HepG2 (cell line): Measurements from ENCODE around the gene APRT. TPM values are rescaled to one million over a fixed set of nuclear protein-coding genes. Genes with fewer than 3 reads are reported as not detected.

Experiments used
- BORCS8-MEF2B ChIP-seq: sonication (generic); formaldehyde crosslinking; IDR thresholded peaks from 2 replicates; pipeline ENCODE4 v1.8.0; 2022; ENCODE audit warnings: mild to moderate bottlenecking, missing genetic modification reagents
- ERF ChIP-seq: IDR thresholded peaks from 2 replicates; pipeline ENCODE4 v1.6.1; 2018; ENCODE audit warnings: missing biosample characterization, missing genetic modification reagents
- GZF1 ChIP-seq: sonication (generic); formaldehyde crosslinking; IDR thresholded peaks from 2 replicates; pipeline ENCODE4 v1.5.1; 2020; ENCODE audit warnings: mild to moderate bottlenecking, missing genetic modification reagents
- HES4 ChIP-seq: sonication (generic); formaldehyde crosslinking; IDR thresholded peaks from 2 replicates; pipeline ENCODE4 v1.9.0; 2021; ENCODE audit warnings: mild to moderate bottlenecking, missing genetic modification reagents, borderline replicate concordance
- HNRNPH1 ChIP-seq: fragments of 200-400 bp; formaldehyde crosslinking; optimal IDR thresholded peaks from 2 replicates; pipeline ENCODE3; 2017; ENCODE audit warnings: mild to moderate bottlenecking, low read depth, low read length
- HNRNPL ChIP-seq: fragments of 200-400 bp; formaldehyde crosslinking; IDR thresholded peaks from 2 replicates; pipeline ENCODE4 v1.6.1; 2017; ENCODE audit warnings: mild to moderate bottlenecking, low read depth, low read length
- PHF20 ChIP-seq: sonication (generic); formaldehyde crosslinking; IDR thresholded peaks from 2 replicates; pipeline ENCODE4 v1.5.0; 2020; ENCODE audit warnings: mild to moderate bottlenecking, missing genetic modification reagents
- RAD21 ChIP-seq: fragments of 450-650 bp; formaldehyde crosslinking; IDR thresholded peaks from 2 replicates; pipeline ENCODE4 v1.5.0; 2020; ENCODE audit warnings: mild to moderate bottlenecking
- RNF2 ChIP-seq: fragments of 450-650 bp; conservative IDR thresholded peaks from 2 replicates; pipeline ENCODE4 v1.6.1; 2016; ENCODE audit warnings: low read depth
- RORA ChIP-seq: sonication (generic); formaldehyde crosslinking; IDR thresholded peaks from 2 replicates; pipeline ENCODE4 v1.5.0; 2020; ENCODE audit warnings: mild to moderate bottlenecking, missing genetic modification reagents, moderate library complexity
- THAP11 ChIP-seq: IDR thresholded peaks from 2 replicates; pipeline ENCODE4 v1.6.1; 2016; ENCODE audit warnings: missing biosample characterization, missing genetic modification reagents
- ZFX ChIP-seq: sonication (generic); formaldehyde crosslinking; IDR thresholded peaks from 2 replicates; pipeline ENCODE4 v1.4.0; 2020; ENCODE audit warnings: mild to moderate bottlenecking, low read depth, missing genetic modification reagents, moderate library complexity
- ZGPAT ChIP-seq: IDR thresholded peaks from 2 replicates; pipeline ENCODE4 v1.6.1; 2016; ENCODE audit warnings: mild to moderate bottlenecking
- ZNF263 ChIP-seq: sonication (generic); formaldehyde crosslinking; IDR thresholded peaks from 2 replicates; pipeline ENCODE4 v1.4.0; 2020; ENCODE audit warnings: missing genetic modification reagents
- ZNF446 ChIP-seq: sonication (generic); formaldehyde crosslinking; IDR thresholded peaks from 2 replicates; pipeline ENCODE4 v1.5.0; 2020; ENCODE audit warnings: mild to moderate bottlenecking, missing genetic modification reagents
- ZNF503 ChIP-seq: sonication (generic); formaldehyde crosslinking; IDR thresholded peaks from 2 replicates; pipeline ENCODE4 v1.4.0; 2020; ENCODE audit warnings: missing genetic modification reagents
- ZNF570 ChIP-seq: sonication (generic); formaldehyde crosslinking; IDR thresholded peaks from 2 replicates; pipeline ENCODE4 v1.4.0; 2020; ENCODE audit warnings: mild to moderate bottlenecking, missing genetic modification reagents, borderline replicate concordance
- ZNF607 ChIP-seq: sonication (generic); formaldehyde crosslinking; IDR thresholded peaks from 2 replicates; pipeline ENCODE4 v1.5.1; 2020; ENCODE audit warnings: missing genetic modification reagents, mild to moderate bottlenecking, borderline replicate concordance
- ZNF777 ChIP-seq: sonication (generic); formaldehyde crosslinking; IDR thresholded peaks from 2 replicates; pipeline ENCODE4 v1.4.0; 2020; ENCODE audit warnings: missing genetic modification reagents
- ZSCAN12 ChIP-seq: sonication (generic); formaldehyde crosslinking; IDR thresholded peaks from 2 replicates; pipeline ENCODE4 v1.9.0; 2021; ENCODE audit warnings: mild to moderate bottlenecking, missing genetic modification reagents
- polyA plus RNA-seq, 8 experiments: library from polyadenylated mRNA; depleted of rRNA in 3 of 8; stranded (reverse) in 7 of 8; unstranded in 1 of 8; fragments of >200 nt; fragmentation: Illumina TruSeq in 4 of 8; extraction: Trizol in 4 of 8; gene quantifications; 2 replicates each; pipeline versions ENCODE4 v1.2.1 to v1.2.3, GENCODE V29; 2011 to 2016; ENCODE audit warnings: low read depth in 4 of 8, missing spikeins in 1 of 8, mixed read lengths in 1 of 8; ENCODE audit not compliant: insufficient read depth in 1 of 8
- total RNA-seq, 5 experiments: library from RNA; depleted of rRNA; stranded (reverse); fragments of >200 nt; fragmentation: Illumina TruSeq; extraction: Trizol; gene quantifications; 2 replicates each; pipeline ENCODE4 v1.2.3, GENCODE V29; 2016; ENCODE audit warnings: low read depth in 1 of 5
- TF ChIP-seq, protein P1 (sequence below): sonication (generic); formaldehyde crosslinking; IDR thresholded peaks from 2 replicates; pipeline ENCODE4 v1.4.0; 2020; ENCODE audit warnings: missing genetic modification reagents
- TF ChIP-seq, protein P2 (sequence below): sonication (generic); formaldehyde crosslinking; IDR thresholded peaks from 2 replicates; pipeline ENCODE4 v1.4.0; 2020; ENCODE audit warnings: missing genetic modification reagents
- TF ChIP-seq, protein P3 (sequence below): sonication (generic); formaldehyde crosslinking; IDR thresholded peaks from 2 replicates; pipeline ENCODE4 v1.5.0; 2020; ENCODE audit warnings: mild to moderate bottlenecking, missing genetic modification reagents, moderate library complexity

APRT gene
- total and polyA plus RNA-seq, 2 of the 13 experiments (the other 11 are each of a cell fraction or from before 2014, with no cell fraction given) = 155 to 242 TPM

DNA sequence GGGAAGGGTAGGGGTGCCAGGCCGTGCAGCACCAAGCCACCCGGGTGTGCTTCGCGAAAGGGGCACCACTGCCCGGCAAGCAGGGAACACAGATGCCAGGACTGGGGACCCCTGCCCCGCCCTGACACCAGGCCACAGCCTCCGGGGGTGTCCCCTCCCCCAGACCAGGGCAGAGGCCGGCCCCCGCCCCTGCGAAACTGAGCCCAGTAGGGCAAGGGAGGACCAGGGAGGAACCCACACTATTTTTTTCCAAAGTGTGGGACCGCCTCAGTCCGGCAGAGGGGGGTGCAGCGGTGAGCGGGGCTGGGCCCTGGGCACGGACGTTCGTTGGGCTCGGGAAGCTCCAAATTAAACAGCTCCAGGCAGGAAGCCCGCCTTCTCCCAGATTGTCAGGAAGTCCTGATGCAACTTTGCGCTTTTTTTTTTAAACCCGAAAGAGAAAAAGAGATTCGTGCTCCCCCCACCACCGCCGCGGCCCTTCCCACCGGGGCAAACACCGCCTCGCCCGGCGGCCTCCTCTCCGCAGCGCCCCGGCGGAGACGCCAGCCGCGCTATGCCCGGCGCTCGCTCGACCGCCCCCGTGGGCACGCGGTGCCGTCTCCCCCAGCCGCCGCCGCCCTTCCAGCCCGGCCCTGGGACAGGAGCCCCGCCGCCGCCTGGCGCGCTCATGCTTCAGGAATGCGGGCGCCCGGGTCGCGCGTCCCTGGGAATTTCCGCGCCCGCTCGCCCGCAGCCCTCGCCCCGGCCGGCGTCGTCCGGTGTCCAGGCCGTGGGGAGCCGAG, 27.5 kb downstream of the APRT start (continued):
- TF ChIP-seq, protein P1, sequence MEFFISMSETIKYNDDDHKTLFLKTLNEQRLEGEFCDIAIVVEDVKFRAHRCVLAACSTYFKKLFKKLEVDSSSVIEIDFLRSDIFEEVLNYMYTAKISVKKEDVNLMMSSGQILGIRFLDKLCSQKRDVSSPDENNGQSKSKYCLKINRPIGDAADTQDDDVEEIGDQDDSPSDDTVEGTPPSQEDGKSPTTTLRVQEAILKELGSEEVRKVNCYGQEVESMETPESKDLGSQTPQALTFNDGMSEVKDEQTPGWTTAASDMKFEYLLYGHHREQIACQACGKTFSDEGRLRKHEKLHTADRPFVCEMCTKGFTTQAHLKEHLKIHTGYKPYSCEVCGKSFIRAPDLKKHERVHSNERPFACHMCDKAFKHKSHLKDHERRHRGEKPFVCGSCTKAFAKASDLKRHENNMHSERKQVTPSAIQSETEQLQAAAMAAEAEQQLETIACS (CRISPR knock-in tag) = peak; percentile 68
- peak; percentile 79 for TF ChIP-seq ZNF446 (CRISPR knock-in tag)
- no peak for TF ChIP-seq ZNF777 (CRISPR knock-in tag)
- peak; percentile 23 for TF ChIP-seq HNRNPH1
- TF ChIP-seq HES4 (CRISPR knock-in tag) = peak; percentile 76; the same call in 1 of the 2 replicates
- no peak for TF ChIP-seq RORA (CRISPR knock-in tag)
- no peak for TF ChIP-seq ZNF503 (CRISPR knock-in tag)
- TF ChIP-seq, protein P2, sequence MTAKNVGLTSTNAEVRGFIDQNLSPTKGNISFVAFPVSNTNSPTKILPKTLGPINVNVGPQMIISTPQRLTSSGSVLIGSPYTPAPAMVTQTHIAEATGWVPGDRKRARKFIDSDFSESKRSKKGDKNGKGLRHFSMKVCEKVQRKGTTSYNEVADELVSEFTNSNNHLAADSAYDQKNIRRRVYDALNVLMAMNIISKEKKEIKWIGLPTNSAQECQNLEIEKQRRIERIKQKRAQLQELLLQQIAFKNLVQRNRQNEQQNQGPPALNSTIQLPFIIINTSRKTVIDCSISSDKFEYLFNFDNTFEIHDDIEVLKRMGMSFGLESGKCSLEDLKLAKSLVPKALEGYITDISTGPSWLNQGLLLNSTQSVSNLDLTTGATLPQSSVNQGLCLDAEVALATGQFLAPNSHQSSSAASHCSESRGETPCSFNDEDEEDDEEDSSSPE (CRISPR knock-in tag) = no peak; the same call in 1 of the 2 replicates
- peak; percentile 65; the same call in 1 of the 2 replicates for TF ChIP-seq RNF2
- no peak for TF ChIP-seq ZGPAT (CRISPR knock-in tag)
- peak; percentile 26; the same call in 1 of the 2 replicates for TF ChIP-seq RAD21 (CRISPR knock-in tag)
- TF ChIP-seq, protein P3, sequence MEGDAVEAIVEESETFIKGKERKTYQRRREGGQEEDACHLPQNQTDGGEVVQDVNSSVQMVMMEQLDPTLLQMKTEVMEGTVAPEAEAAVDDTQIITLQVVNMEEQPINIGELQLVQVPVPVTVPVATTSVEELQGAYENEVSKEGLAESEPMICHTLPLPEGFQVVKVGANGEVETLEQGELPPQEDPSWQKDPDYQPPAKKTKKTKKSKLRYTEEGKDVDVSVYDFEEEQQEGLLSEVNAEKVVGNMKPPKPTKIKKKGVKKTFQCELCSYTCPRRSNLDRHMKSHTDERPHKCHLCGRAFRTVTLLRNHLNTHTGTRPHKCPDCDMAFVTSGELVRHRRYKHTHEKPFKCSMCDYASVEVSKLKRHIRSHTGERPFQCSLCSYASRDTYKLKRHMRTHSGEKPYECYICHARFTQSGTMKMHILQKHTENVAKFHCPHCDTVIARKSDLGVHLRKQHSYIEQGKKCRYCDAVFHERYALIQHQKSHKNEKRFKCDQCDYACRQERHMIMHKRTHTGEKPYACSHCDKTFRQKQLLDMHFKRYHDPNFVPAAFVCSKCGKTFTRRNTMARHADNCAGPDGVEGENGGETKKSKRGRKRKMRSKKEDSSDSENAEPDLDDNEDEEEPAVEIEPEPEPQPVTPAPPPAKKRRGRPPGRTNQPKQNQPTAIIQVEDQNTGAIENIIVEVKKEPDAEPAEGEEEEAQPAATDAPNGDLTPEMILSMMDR = peak; percentile 52
- no peak for TF ChIP-seq ZNF570
- TF ChIP-seq HNRNPL = peak; percentile 86
- no peak for TF ChIP-seq BORCS8-MEF2B (CRISPR knock-in tag)
- TF ChIP-seq ZNF607 (CRISPR knock-in tag) = 0 out of 2 replicates have a peak, but pooled peaks have one; percentile 34
- TF ChIP-seq ZNF263 (CRISPR knock-in tag) = peak; percentile 76; the same call in 1 of the 2 replicates
- TF ChIP-seq ERF (CRISPR knock-in tag) = 0 out of 2 replicates have a peak, but pooled peaks have one; percentile 46
- TF ChIP-seq ZFX (CRISPR knock-in tag) = peak; percentile 1; the same call in 1 of the 2 replicates
- TF ChIP-seq ZSCAN12 = no peak
- TF ChIP-seq THAP11 (CRISPR knock-in tag) = peak; percentile 19; the same call in 1 of the 2 replicates
- TF ChIP-seq GZF1 (CRISPR knock-in tag) = 0 out of 2 replicates have a peak, but pooled peaks have one; percentile 5
- no peak for TF ChIP-seq PHF20 (CRISPR knock-in tag)
